HepG2 (cell line): ENCODE results near the gene PISD. TPM values are rescaled to one million over a fixed set of nuclear protein-coding genes. Genes with fewer than 3 reads are reported as not detected.

Source experiments
- ATF1 ChIP-seq: IDR thresholded peaks from 2 replicates; pipeline ENCODE4 v1.6.1; 2016; ENCODE audit warnings: mild to moderate bottlenecking, control low read depth
- BRCA1 ChIP-seq: sonication (generic); formaldehyde crosslinking; IDR thresholded peaks from 2 replicates; pipeline ENCODE4 v1.4.0; 2020; ENCODE audit warnings: missing genetic modification reagents
- CENPT ChIP-seq: sonication (generic); formaldehyde crosslinking; IDR thresholded peaks from 2 replicates; pipeline ENCODE4 v1.8.0; 2022; ENCODE audit warnings: low read depth, mild to moderate bottlenecking, moderate library complexity, missing genetic modification reagents
- CHD2 ChIP-seq: IDR thresholded peaks from 2 replicates; pipeline ENCODE4 v1.6.1; 2011; ENCODE audit warnings: low read depth, low read length, improper control_type of control experiment
- E2F5 ChIP-seq: sonication (generic); formaldehyde crosslinking; conservative IDR thresholded peaks from 2 replicates; pipeline ENCODE4 v1.4.0; 2020; ENCODE audit warnings: missing genetic modification reagents
- ELF4 ChIP-seq: sonication (generic); formaldehyde crosslinking; IDR thresholded peaks from 2 replicates; pipeline ENCODE4 v1.5.0; 2020; ENCODE audit warnings: missing genetic modification reagents, mild to moderate bottlenecking, moderate library complexity, borderline replicate concordance
- GTF3A ChIP-seq: sonication (generic); formaldehyde crosslinking; conservative IDR thresholded peaks from 2 replicates; pipeline ENCODE4 v1.4.0; 2020; ENCODE audit warnings: mild to moderate bottlenecking, missing genetic modification reagents
- GZF1 ChIP-seq: sonication (generic); formaldehyde crosslinking; IDR thresholded peaks from 2 replicates; pipeline ENCODE4 v1.5.1; 2020; ENCODE audit warnings: mild to moderate bottlenecking, missing genetic modification reagents
- KDM3A ChIP-seq: IDR thresholded peaks from 2 replicates; pipeline ENCODE4 v1.6.1; 2018; ENCODE audit warnings: low read depth, missing compliant biosample characterization
- MAFF ChIP-seq: IDR thresholded peaks from 2 replicates; pipeline ENCODE4 v1.6.1; 2011; ENCODE audit warnings: low read depth, low read length, improper control_type of control experiment
- MTA1 ChIP-seq: sonication (generic); formaldehyde crosslinking; IDR thresholded peaks from 2 replicates; pipeline ENCODE4 v1.4.0; 2020; ENCODE audit warnings: missing genetic modification reagents, mild to moderate bottlenecking, borderline replicate concordance
- MXI1 ChIP-seq: IDR thresholded peaks from 3 replicates; pipeline ENCODE4 v1.6.1; 2012; ENCODE audit warnings: low read depth, low read length, inconsistent platforms, borderline replicate concordance
- NFRKB ChIP-seq: fragments of 450-650 bp; IDR thresholded peaks from 2 replicates; pipeline ENCODE4 v1.6.1; 2017
- NR2F1 ChIP-seq, 2 experiments: fragments of 450-650 bp in 1 of 2; formaldehyde crosslinking in 1 of 2; IDR thresholded peaks; 2 replicates each; pipeline versions ENCODE4 v1.5.0 to v1.6.1; 2016 to 2020; ENCODE audit warnings: mild to moderate bottlenecking in 1 of 2, missing compliant biosample characterization in 1 of 2, missing genetic modification reagents in 1 of 2, moderate library complexity in 1 of 2
- NR2F2 ChIP-seq: IDR thresholded peaks from 2 replicates; pipeline ENCODE4 v1.6.1; 2012; ENCODE audit warnings: low read depth, inconsistent platforms, borderline replicate concordance
- PAXIP1 ChIP-seq: sonication (generic); formaldehyde crosslinking; conservative IDR thresholded peaks from 2 replicates; pipeline ENCODE4 v1.4.0; 2020; ENCODE audit warnings: mild to moderate bottlenecking, missing genetic modification reagents, moderate library complexity
- PLSCR1 ChIP-seq: sonication (generic); formaldehyde crosslinking; IDR thresholded peaks from 2 replicates; pipeline ENCODE4 v1.5.0; 2020; ENCODE audit warnings: missing genetic modification reagents, mild to moderate bottlenecking, borderline replicate concordance
- RELA ChIP-seq: sonication (generic); formaldehyde crosslinking; IDR thresholded peaks from 2 replicates; pipeline ENCODE4 v1.4.0; 2020; ENCODE audit warnings: missing genetic modification reagents
- SCMH1 ChIP-seq: sonication (generic); formaldehyde crosslinking; IDR thresholded peaks from 2 replicates; pipeline ENCODE4 v1.9.0; 2021; ENCODE audit warnings: missing genetic modification reagents, mild to moderate bottlenecking, borderline replicate concordance
- SRSF9 ChIP-seq: fragments of 200-400 bp; formaldehyde crosslinking; IDR thresholded peaks from 2 replicates; pipeline ENCODE4 v1.6.1; 2018; ENCODE audit warnings: borderline replicate concordance, mild to moderate bottlenecking, low read depth, low read length; ENCODE audit not compliant: insufficient read depth, poor library complexity, severe bottlenecking
- ZBTB25 ChIP-seq: IDR thresholded peaks from 2 replicates; pipeline ENCODE4 v1.6.1; 2018; ENCODE audit warnings: missing genetic modification reagents
- ZFP82 ChIP-seq: sonication (generic); formaldehyde crosslinking; IDR thresholded peaks from 2 replicates; pipeline ENCODE4 v1.5.1; 2020; ENCODE audit warnings: mild to moderate bottlenecking, missing genetic modification reagents, borderline replicate concordance
- ZNF24 ChIP-seq: fragments of 450-650 bp; IDR thresholded peaks from 2 replicates; pipeline ENCODE4 v1.6.1; 2017; ENCODE audit warnings: antibody characterized with exemption, mild to moderate bottlenecking
- ZNF644 ChIP-seq: IDR thresholded peaks from 2 replicates; pipeline ENCODE4 v1.6.1; 2016; ENCODE audit warnings: low read depth
- ZNF75D ChIP-seq: sonication (generic); formaldehyde crosslinking; IDR thresholded peaks from 2 replicates; pipeline ENCODE4 v1.8.1; 2023; ENCODE audit warnings: missing genetic modification reagents, mild to moderate bottlenecking, borderline replicate concordance
- polyA plus RNA-seq, 8 experiments: library from polyadenylated mRNA; depleted of rRNA in 3 of 8; stranded (reverse) in 7 of 8; unstranded in 1 of 8; fragments of >200 nt; fragmentation: Illumina TruSeq in 4 of 8; extraction: Trizol in 4 of 8; gene quantifications; 2 replicates each; pipeline versions ENCODE4 v1.2.1 to v1.2.3, GENCODE V29; 2011 to 2016; ENCODE audit warnings: low read depth in 4 of 8, missing spikeins in 1 of 8, mixed read lengths in 1 of 8; ENCODE audit not compliant: insufficient read depth in 1 of 8
- total RNA-seq, 5 experiments: library from RNA; depleted of rRNA; stranded (reverse); fragments of >200 nt; fragmentation: Illumina TruSeq; extraction: Trizol; gene quantifications; 2 replicates each; pipeline ENCODE4 v1.2.3, GENCODE V29; 2016; ENCODE audit warnings: low read depth in 1 of 5

The PISD gene
- total and polyA plus RNA-seq, 2 of the 13 experiments (the other 11 are each of a cell fraction or from before 2014, with no cell fraction given): 30.1 to 47.7 TPM

GRCh38 chr22:31586137-31586920 lies 75.7 kb downstream of the PISD start (continued):
- TF ChIP-seq ZBTB25 (peak; percentile 43; the same call in 1 of the 2 replicates), NR2F1 (CRISPR knock-in tag; IDR thresholded peaks at IDR 0.05) (peak; percentile 71 to 80), CHD2 (no peak), PAXIP1 (CRISPR knock-in tag) (peak; percentile 98), NR2F2 (peak; percentile 90), BRCA1 (CRISPR knock-in tag) (no peak), CENPT (CRISPR knock-in tag) (no peak), SCMH1 (CRISPR knock-in tag) (no peak), RELA (no peak), GTF3A (no peak), MAFF (0 out of 2 replicates have a peak, but pooled peaks have one; percentile 8), ELF4 (CRISPR knock-in tag) (no peak), NFRKB (no peak), ZNF24 (no peak), MXI1 (peak; percentile 39; the same call in 1 of the 3 replicates), ZFP82 (no peak), ZNF644 (CRISPR knock-in tag) (0 out of 2 replicates have a peak, but pooled peaks have one; percentile 39), SRSF9 (no peak), GZF1 (no peak), KDM3A (CRISPR knock-in tag) (no peak), ZNF75D (CRISPR knock-in tag) (no peak), ATF1 (CRISPR knock-in tag) (peak; percentile 81), E2F5 (CRISPR knock-in tag) (no peak), MTA1 (CRISPR knock-in tag) (no peak; the same call in 1 of the 2 replicates), PLSCR1 (CRISPR knock-in tag) (no peak)
